Mucosa of stomach (tissue), 1 donor: ENCODE results near the gene DDX31.

Experiments
- H3K27me3 ChIP-seq: one replicate; pipeline ENCODE4 v1.7.0; 2013; ENCODE audit warnings: mild to moderate bottlenecking, low read length; ENCODE audit not compliant: control insufficient read depth, insufficient read depth
- H3K36me3 ChIP-seq: one replicate; pipeline ENCODE4 v1.7.0; 2013; ENCODE audit warnings: low read length; ENCODE audit not compliant: control insufficient read depth, insufficient read depth
- H3K4me1 ChIP-seq: one replicate; pipeline ENCODE4 v1.7.0; 2013; ENCODE audit warnings: mild to moderate bottlenecking, low read length; ENCODE audit not compliant: control insufficient read depth, insufficient read depth
- H3K4me3 ChIP-seq: one replicate; pipeline ENCODE4 v1.7.0; 2013; ENCODE audit warnings: low read length
- H3K9ac ChIP-seq: one replicate; pipeline ENCODE4 v1.7.0; 2013; ENCODE audit warnings: mild to moderate bottlenecking, low read length, moderate library complexity
- H3K9me3 ChIP-seq: one replicate; pipeline ENCODE4 v1.7.0; 2013; ENCODE audit warnings: mild to moderate bottlenecking, low read length, moderate library complexity; ENCODE audit not compliant: control insufficient read depth
- donor health status: Pancreatic carcinoma.

Gene DDX31

DNA sequence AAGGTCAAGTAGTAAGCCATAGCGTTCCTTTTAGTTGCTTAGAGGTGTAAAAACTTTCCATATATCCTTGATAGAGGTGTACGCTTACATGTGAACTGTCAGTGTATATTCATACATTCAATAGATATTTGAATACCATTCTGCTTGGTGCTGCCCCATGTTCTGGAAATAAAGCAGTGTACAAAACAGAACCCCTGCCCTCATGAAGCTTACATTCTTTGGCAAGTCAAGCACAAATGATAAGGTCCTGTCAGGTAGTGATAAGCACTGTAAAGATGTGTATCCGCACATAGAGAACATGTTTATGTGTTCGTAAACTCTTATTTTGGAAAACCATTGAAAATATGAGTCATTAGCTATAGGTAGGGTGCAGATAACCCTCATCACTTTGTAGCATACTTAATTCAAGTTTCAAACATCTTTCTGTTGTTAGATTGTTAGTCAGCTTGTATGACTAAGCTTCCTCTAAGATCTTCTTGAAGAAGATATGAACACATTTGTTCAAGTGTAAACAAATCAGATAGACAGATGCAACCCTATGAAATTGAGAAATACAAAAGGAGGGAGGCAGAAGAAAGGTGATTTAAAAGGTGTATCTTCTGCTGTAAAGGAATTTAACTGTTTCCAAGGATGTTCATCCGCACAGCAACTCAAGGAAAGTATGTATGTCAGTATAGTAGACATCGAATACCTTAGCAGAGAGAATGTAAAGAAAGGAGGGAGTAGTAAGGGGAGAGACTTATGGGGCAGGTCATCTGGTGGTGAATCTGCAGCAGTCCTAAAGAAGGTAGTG lies 2.0 kb upstream of the DDX31 start:
- Histone ChIP-seq H3K36me3 (no peaks in the 10 kb centered on the region), H3K4me1 (peaks cover 27% of the 10 kb centered on the region), H3K9me3 (no peaks in the 10 kb centered on the region), H3K9ac (no peak overlapping the region), H3K27me3 (no peaks in the 10 kb centered on the region), H3K4me3 (peak overlapping the region; percentile 95)

DNA sequence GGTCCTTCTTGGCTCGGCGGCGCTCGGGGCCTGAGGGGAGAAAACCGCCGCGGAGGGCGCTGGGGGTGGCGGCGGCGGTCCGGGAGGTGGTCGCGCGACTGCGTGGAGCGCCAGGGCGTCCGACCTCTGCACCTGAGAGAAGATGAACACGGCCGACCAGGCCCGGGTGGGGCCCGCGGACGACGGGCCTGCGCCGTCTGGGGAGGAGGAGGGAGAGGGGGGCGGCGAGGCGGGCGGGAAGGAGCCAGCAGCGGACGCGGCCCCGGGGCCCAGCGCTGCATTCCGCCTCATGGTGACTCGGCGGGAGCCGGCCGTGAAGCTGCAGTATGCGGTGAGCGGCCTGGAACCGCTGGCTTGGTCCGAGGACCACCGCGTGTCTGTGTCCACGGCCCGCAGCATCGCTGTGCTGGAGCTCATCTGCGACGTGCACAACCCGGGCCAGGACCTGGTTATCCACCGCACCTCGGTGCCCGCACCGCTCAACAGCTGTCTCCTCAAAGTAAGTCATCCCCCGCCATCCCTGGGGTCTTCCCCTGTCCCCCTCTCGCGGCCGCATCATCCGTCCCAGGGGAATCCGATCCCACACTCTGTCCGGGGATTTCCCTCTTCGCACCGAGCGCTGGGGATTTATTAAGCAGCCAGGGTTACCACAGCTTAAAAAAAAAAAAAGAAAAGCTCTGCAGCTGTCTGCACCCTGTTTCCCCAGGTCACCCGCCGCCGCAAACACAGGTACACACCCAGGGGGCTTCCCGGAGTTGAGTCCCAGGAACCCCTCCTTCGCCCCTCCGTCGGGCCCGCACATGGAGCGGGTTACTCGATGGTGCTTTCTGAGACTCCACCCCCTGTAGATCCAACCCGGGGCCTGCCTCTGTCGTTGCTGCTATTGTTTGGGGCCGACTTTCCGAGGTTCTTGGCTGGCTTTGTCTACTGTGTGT lies 941 bp upstream of the DDX31 start, which contains the start of gene GTF3C4:
Gene GTF3C4 (plus strand): TSS at position 8 of the 935 bp plus-strand sequence. CDS start 135 bp downstream, at position 143.
- H3K36me3 ChIP-seq: no peaks in the 10 kb centered on the region
- H3K4me3 ChIP-seq: peak within 1 kb of the TSS; percentile 95
- H3K4me1 ChIP-seq: peaks cover 27% of the 10 kb centered on the region
- H3K27me3 ChIP-seq: no peaks in the 10 kb centered on the region
- H3K9ac ChIP-seq: peak within 1 kb of the TSS; percentile 96
- H3K9me3 ChIP-seq: no peaks in the 10 kb centered on the region

DNA sequence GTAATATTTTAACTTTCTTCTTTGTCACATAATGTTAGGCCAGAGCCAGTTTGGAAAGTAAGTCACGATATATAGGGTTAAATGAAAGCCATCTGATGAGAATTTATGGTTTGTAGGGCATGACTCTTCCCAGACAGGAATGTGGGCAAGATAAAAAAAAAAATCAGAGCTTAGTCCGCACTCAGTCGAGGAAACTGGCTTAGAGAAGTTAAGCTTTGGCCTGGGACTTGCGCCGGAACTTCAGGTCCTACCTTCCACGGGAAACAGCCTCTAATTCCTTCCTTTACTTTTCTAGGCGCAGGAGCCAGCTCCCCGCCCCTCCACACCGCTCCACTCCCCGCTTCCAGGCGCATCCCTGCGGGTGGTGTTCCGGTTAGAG lies 475 bp downstream of the DDX31 start:
- peak overlapping the region; percentile 95 for H3K4me3 ChIP-seq
- no peaks in the 10 kb centered on the region for H3K27me3 ChIP-seq
- peak overlapping the region; percentile 96 for H3K9ac ChIP-seq
- no peaks in the 10 kb centered on the region for H3K36me3 ChIP-seq
- peaks cover 27% of the 10 kb centered on the region for H3K4me1 ChIP-seq
- H3K9me3 ChIP-seq: no peaks in the 10 kb centered on the region

DNA sequence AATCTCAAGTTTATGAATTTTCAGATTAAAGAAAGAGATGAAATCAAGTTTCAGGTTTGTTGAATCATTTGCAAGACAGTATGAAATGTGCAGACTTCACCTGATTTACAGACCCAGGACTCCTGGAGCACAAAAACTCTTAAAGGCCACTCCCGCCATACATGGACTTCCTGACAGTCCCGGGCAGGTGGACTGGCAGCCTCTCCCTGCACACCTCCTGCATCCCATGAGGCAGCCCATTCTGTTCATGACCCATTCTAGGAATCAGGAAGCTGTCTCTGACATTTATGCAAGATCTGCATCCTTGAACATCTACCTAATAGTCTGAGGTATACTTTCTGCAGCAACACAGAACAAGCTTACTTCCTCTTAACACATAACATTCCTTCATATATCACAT lies 5.9 kb downstream of the DDX31 start:
- H3K4me3 ChIP-seq: no peak overlapping the region
- H3K9me3 ChIP-seq: no peaks in the 10 kb centered on the region
- H3K27me3 ChIP-seq: no peaks in the 10 kb centered on the region
- no peaks in the 10 kb centered on the region for H3K36me3 ChIP-seq
- H3K4me1 ChIP-seq: no peaks in the 10 kb centered on the region
- H3K9ac ChIP-seq: no peak overlapping the region

DNA sequence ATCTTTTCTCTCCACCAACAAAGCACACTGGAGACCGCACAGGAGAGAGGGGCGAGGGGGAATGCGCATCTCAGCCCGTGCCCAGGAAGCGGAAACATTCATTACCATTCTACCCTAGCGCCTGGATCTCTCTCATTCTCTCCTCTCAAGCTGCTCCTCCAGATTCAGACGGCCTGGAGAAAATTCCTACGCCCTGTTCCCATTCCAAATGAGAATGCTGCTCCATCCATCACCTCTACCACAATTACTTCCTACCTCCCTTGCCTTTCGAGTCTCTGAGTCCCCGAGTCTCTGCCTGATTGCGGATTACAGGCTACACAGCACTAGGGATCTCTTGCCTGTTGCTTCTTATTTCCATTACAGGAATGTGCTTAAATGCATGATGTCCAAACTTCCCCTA lies 6.7 kb downstream of the DDX31 start:
- H3K4me1 ChIP-seq: no peaks in the 10 kb centered on the region
- no peaks in the 10 kb centered on the region for H3K9me3 ChIP-seq
- no peaks in the 10 kb centered on the region for H3K36me3 ChIP-seq
- no peak overlapping the region for H3K4me3 ChIP-seq
- H3K27me3 ChIP-seq: no peaks in the 10 kb centered on the region
- no peak overlapping the region for H3K9ac ChIP-seq

DNA sequence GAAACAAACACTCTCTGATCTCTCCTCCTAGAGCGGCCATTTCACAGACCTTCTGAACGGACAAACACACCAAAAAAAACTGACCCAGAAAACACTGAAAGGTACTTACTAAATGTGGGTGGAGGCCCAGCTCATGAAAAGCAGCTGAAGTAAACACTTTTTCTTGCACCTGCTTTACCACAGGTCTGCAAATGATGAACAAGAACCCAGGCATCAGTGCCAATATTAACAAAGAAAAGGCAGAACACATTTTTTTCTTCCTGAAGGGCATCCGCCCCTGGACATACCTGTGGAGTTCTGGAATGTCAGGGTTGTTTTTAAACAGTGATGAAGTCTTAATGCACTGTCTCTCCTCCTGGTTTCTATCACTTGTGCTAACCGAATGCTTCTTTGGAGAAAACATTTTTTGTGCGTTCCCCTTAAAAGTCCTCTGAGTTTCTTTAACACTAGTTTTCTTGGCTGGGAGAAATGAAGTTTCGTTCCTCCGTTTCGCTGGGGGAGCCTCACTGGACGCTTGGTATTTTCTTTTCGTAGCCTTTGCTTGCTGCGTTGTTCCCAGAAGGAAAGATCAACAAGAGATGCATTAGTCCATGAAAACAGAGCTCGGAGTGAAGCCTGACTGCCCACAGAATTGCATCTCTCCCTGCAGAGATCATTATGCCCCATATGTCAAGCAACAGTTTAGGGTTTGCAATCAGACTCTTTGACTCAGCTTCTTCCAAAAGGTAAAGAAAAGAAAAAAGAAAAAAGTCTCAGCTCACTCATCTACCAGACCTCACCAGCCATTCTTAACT lies 7.4 kb downstream of the DDX31 start:
- no peak overlapping the region for H3K4me3 ChIP-seq
- no peak overlapping the region for H3K9ac ChIP-seq
- H3K9me3 ChIP-seq: no peaks in the 10 kb centered on the region
- no peaks in the 10 kb centered on the region for H3K36me3 ChIP-seq
- no peaks in the 10 kb centered on the region for H3K27me3 ChIP-seq
- no peaks in the 10 kb centered on the region for H3K4me1 ChIP-seq

DNA sequence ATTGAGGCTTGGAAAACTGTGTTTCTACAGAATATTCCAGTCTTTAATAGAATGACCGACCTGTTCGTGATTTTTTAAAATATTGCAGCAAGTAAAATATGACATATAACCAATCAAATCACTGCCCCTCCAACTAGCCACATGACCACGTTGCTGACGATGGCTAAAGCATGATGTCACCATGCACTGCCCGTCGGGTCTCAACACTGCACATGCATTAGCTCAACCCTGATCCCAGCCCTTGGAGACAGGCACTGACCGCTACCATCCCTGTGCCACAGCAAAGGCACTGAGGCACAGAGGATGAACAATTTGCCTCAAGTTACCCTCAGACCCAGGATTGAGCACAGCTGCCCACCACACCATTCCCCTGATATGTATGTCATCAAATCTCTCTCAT lies 13.5 kb downstream of the DDX31 start:
- H3K9me3 ChIP-seq: no peaks in the 10 kb centered on the region
- no peaks in the 10 kb centered on the region for H3K36me3 ChIP-seq
- H3K4me3 ChIP-seq: no peak overlapping the region
- no peaks in the 10 kb centered on the region for H3K4me1 ChIP-seq
- no peaks in the 10 kb centered on the region for H3K27me3 ChIP-seq
- no peak overlapping the region for H3K9ac ChIP-seq

DNA sequence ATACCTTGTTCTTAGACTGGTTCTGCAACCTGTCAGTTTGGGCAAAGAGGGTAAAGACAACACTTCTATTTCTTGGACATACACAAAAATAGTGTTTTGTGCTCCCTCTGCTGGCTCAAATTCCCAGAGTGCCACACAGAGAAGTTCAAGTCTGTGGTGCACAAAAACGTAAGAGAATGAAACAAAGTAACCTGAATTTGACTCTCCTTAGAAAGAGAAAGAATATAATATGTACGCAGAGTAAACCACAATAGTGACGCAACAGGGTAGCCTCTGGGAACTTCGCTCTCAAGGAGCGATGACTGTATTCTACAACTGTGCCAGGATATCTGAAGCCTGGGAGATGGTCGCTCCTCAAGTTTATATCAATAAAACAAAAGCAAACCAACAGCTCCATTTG lies 18.5 kb downstream of the DDX31 start:
- H3K9ac ChIP-seq: no peak overlapping the region
- H3K36me3 ChIP-seq: no peaks in the 10 kb centered on the region

DNA sequence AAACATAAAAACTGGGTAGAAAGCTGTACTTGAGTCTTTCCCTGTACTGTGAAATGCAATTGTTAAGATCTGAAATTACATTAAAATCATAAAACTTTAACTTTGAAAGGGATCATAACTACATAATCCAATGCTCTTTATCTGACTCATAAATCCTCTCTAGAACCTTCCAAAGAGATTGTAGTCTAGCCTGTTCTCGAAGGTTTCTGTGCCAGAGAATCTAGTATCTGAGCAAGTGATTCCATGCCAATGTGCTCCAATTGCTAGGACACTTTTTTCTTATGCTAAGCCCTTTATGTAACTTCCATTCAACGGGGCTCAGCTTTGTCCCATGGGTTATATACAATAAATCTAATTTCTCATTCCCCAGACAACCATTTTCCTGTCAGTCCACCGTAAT lies 21.1 kb downstream of the DDX31 start:
- Histone ChIP-seq H3K9me3 (no peaks in the 10 kb centered on the region), H3K4me1 (no peaks in the 10 kb centered on the region), H3K4me3 (no peak overlapping the region), H3K36me3 (peaks cover 5% of the 10 kb centered on the region), H3K27me3 (no peaks in the 10 kb centered on the region), H3K9ac (no peak overlapping the region)

More for the DNA sequence above, 18.5 kb downstream of the DDX31 start:
- H3K27me3 ChIP-seq: no peaks in the 10 kb centered on the region
- no peaks in the 10 kb centered on the region for H3K4me1 ChIP-seq
- H3K4me3 ChIP-seq: no peak overlapping the region
- H3K9me3 ChIP-seq: no peaks in the 10 kb centered on the region

DNA sequence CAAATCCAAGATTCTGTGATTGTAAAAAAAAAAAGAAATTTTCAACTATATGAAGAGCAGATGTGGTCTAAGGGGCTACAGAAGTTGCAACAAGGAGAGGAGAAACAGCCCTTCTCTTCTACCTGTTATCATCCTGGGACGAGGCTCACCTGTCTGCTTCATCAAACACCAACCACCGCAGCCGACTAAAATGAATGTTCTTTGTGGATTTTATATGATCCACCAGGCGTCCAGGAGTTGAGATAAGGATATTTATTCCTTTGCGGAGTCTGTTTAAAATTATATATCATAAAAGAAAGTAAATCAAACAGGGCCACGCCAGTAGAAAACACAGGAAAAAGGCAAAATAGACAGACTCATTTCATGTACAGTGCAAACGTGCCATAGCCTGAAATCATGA lies 21.5 kb downstream of the DDX31 start:
- Histone ChIP-seq H3K4me1 (no peaks in the 10 kb centered on the region), H3K9me3 (no peaks in the 10 kb centered on the region), H3K27me3 (no peaks in the 10 kb centered on the region), H3K9ac (no peak overlapping the region), H3K4me3 (no peak overlapping the region), H3K36me3 (peaks cover 5% of the 10 kb centered on the region)

DNA sequence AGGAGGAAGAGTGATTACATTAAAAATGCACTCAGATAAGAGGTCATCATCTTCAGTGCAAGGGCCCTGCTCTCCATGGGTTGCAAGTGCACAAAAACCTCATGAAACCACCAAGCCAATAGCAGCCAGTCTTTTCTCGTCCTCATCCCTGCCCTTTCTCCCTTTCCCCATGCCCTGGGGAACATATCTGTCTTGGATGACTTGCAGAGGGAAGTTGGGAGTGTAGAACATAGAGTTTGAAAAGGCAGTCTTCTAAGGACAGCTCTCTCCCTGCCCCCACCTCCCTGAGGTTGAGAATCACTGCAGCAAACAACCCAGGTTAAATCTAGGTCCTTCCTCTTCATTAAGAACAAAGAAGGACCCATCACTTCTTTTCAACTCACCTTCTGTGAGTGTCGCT lies 22.0 kb downstream of the DDX31 start:
- no peaks in the 10 kb centered on the region for H3K4me1 ChIP-seq
- H3K36me3 ChIP-seq: peaks cover 5% of the 10 kb centered on the region
- H3K9me3 ChIP-seq: no peaks in the 10 kb centered on the region
- H3K27me3 ChIP-seq: no peaks in the 10 kb centered on the region
- H3K9ac ChIP-seq: no peak overlapping the region
- H3K4me3 ChIP-seq: no peak overlapping the region
